ENCODE measurements around the gene NRCAM.

GRCh38 chr7:108492742-108493141, 36.5 kb upstream of the NRCAM start:
- TF ChIP-seq POLR2AphosphoS5 (IDR thresholded peaks at IDR 0.05; ENCODE audit: insufficient read depth in 1 of 2, low read depth in 1 of 2), result no peak
- no peak for TF ChIP-seq CTCF (IDR thresholded peaks at IDR 0.05)

Data from vagina (tissue), 2 donors.